Activated CD8-positive, alpha-beta memory T cell treated with anti-CD3 and anti-CD28 coated beads for 48 hours (primary cell): ENCODE results near the gene NMUR2.

ENCODE experiments used
- DNase-seq, 3 experiments: peaks; one replicate each; pipeline ENCODE4 v3.0.0-alpha.2; 2020; ENCODE audit warnings: low read depth in 2 of 3, low spot score in 2 of 3

NMUR2 gene

GRCh38 chr5:152372875-152373274 is 32.2 kb downstream of the NMUR2 start:
- no peak for DNase-seq

- no peak for DNase-seq
Observed at GRCh38 chr5:152369298-152369697, 35.8 kb downstream of the NMUR2 start.

GRCh38 chr5:152367554-152367953 is 37.5 kb downstream of the NMUR2 start:
- no peak for DNase-seq

- no peak for DNase-seq
Observed at GRCh38 chr5:152366716-152367115, 38.4 kb downstream of the NMUR2 start.

GRCh38 chr5:152364899-152365298 is 40.2 kb downstream of the NMUR2 start:
- no peak for DNase-seq

GRCh38 chr5:152364172-152364571 is 40.9 kb downstream of the NMUR2 start:
- DNase-seq = no peak

- DNase-seq = no peak
Observed at GRCh38 chr5:152358861-152359568, 46.1 kb downstream of the NMUR2 start.

- DNase-seq = no peak
Observed at GRCh38 chr5:152356506-152356905, 48.6 kb downstream of the NMUR2 start.

GRCh38 chr5:152355061-152355460 is 50.0 kb downstream of the NMUR2 start:
- DNase-seq = no peak

- DNase-seq = no peak
Observed at GRCh38 chr5:152353001-152353400, 52.1 kb downstream of the NMUR2 start.

- peak in 1 of 3 experiments; percentile 2 for DNase-seq
Observed at GRCh38 chr5:152349683-152350526, 55.2 kb downstream of the NMUR2 start.
